HepG2 (cell line): Measurements from ENCODE around the gene MARK2. TPM values are rescaled to one million over a fixed set of nuclear protein-coding genes. Genes with fewer than 3 reads are reported as not detected.

ENCODE experiments used
- ATAC-seq: fragments of 200-7000 bp; cut with Tn5 transposase; 3 replicates; pipeline ENCODE4 v1.9.1; 2020; ENCODE audit warnings: mild to moderate bottlenecking, moderate library complexity
- BruUV-seq: library from RNA; stranded (reverse); fragments of 400-500 nt; replicated peaks from 2 replicates; lab custom pipeline; 2021; lab: Mats Ljungman, UMichigan
- CTCF ChIA-PET: fragments of 300-600 bp; formaldehyde crosslinking; extraction: SDS; loops from one replicate; lab custom pipeline; 2021; ENCODE audit warnings: low total read pairs, inconsistent platforms, low intra/inter-chr PET ratio; lab: Yijun Ruan, JAX
- POLR2A ChIA-PET: fragments of 350-600 bp; sonication (Branson Sonifier 250); formaldehyde crosslinking; loops from one replicate; lab custom pipeline; 2020; ENCODE audit warnings: antibody characterized with exemption, inconsistent platforms; lab: Yijun Ruan, JAX
- DNase-seq: peaks from one replicate; pipeline ENCODE4 v3.0.0-alpha.2; 2015; ENCODE audit warnings: low spot score
- FAIRE-seq: peaks from 3 replicates; lab custom pipeline; 2011; peaks lifted over from hg19 to GRCh38; lab: Jason Lieb, UNC
- H2AFZ ChIP-seq: one replicate; pipeline ENCODE4 v1.6.1; 2011; ENCODE audit warnings: low read length, inconsistent platforms
- H3K27ac ChIP-seq: fragments of 300-600 bp; 3 replicates; pipeline ENCODE4 v1.8.0; 2011; ENCODE audit warnings: mixed run types, mild to moderate bottlenecking, mixed read lengths, low read length, inconsistent platforms; ENCODE audit not compliant: insufficient read depth; ENCODE audit errors: extremely low read length
- H3K27me3 ChIP-seq, 2 experiments: fragments of 200-600 bp in 1 of 2; 2 replicates in 1 of 2; 3 replicates in 1 of 2; pipeline versions ENCODE4 v1.6.0 to v1.8.0; 2011; ENCODE audit warnings: low read length in 2 of 2, mild to moderate bottlenecking in 2 of 2, moderate library complexity in 2 of 2, inconsistent platforms in 1 of 2; ENCODE audit not compliant: insufficient read depth in 2 of 2, control insufficient read depth in 1 of 2
- H3K36me3 ChIP-seq, 2 experiments: fragments of 200-600 bp in 1 of 2; replicated peaks in 1 of 2; 2 replicates in 1 of 2; 3 replicates in 1 of 2; pipeline versions ENCODE4 v1.5.1 to v1.8.0; 2011; ENCODE audit warnings: low read length in 2 of 2, inconsistent platforms in 1 of 2; ENCODE audit not compliant: insufficient read depth in 2 of 2, control insufficient read depth in 1 of 2
- H3K4me1 ChIP-seq: 2 replicates; pipeline ENCODE4 v1.5.1; 2012; ENCODE audit warnings: low read length, inconsistent platforms; ENCODE audit not compliant: insufficient read depth
- H3K4me2 ChIP-seq: 2 replicates; pipeline ENCODE4 v1.6.0; 2011; ENCODE audit warnings: low read depth, low read length, inconsistent platforms
- H3K4me3 ChIP-seq, 3 experiments: fragments of 200-600 bp in 1 of 3; sonication (generic), shearing (Covaris generic) in 1 of 3; replicated peaks in 1 of 3; 2 replicates each; pipeline ENCODE4 v1.5.1; 2011 to 2016; ENCODE audit warnings: low read length in 3 of 3, inconsistent platforms in 2 of 3, low read depth in 2 of 3, mild to moderate bottlenecking in 2 of 3, control low read depth in 1 of 3, mixed read lengths in 1 of 3; ENCODE audit not compliant: insufficient read depth in 1 of 3
- H3K79me2 ChIP-seq: one replicate; pipeline ENCODE4 v1.6.1; 2011; ENCODE audit warnings: low read length, inconsistent platforms; ENCODE audit not compliant: insufficient read depth
- H3K9ac ChIP-seq: 2 replicates; pipeline ENCODE4 v1.6.0; 2011; ENCODE audit warnings: mild to moderate bottlenecking, low read depth, low read length, inconsistent platforms; ENCODE audit not compliant: insufficient read depth
- H3K9me3 ChIP-seq: 2 replicates; pipeline ENCODE4 v1.5.1; 2012; ENCODE audit warnings: mild to moderate bottlenecking, low read length
- H4K20me1 ChIP-seq: 2 replicates; pipeline ENCODE4 v1.6.0; 2011; ENCODE audit warnings: inconsistent platforms, mild to moderate bottlenecking, low read length, moderate library complexity; ENCODE audit not compliant: insufficient read depth
- BCL6 ChIP-seq: IDR thresholded peaks from 2 replicates; pipeline ENCODE4 v1.6.1; 2016; ENCODE audit warnings: missing genetic modification reagents, missing compliant biosample characterization
- BRCA1 ChIP-seq: sonication (generic); formaldehyde crosslinking; IDR thresholded peaks from 2 replicates; pipeline ENCODE4 v1.4.0; 2020; ENCODE audit warnings: missing genetic modification reagents
- CBX1 ChIP-seq: IDR thresholded peaks from one replicate; pipeline ENCODE4 v1.6.1; 2016; ENCODE audit warnings: antibody characterized with exemption, low read depth
- CCDC6 ChIP-seq: sonication (generic); formaldehyde crosslinking; IDR thresholded peaks from 2 replicates; pipeline ENCODE4 v1.8.1; 2022; ENCODE audit warnings: mild to moderate bottlenecking, missing genetic modification reagents, moderate library complexity
- KAT7 ChIP-seq: IDR thresholded peaks from 2 replicates; pipeline ENCODE4 v1.6.1; 2018; ENCODE audit warnings: borderline replicate concordance, missing compliant biosample characterization
- KLF15 ChIP-seq: sonication (generic); formaldehyde crosslinking; IDR thresholded peaks from 2 replicates; pipeline ENCODE4 v1.8.1; 2023; ENCODE audit warnings: borderline replicate concordance, mild to moderate bottlenecking, inconsistent platforms, missing genetic modification reagents, mixed read lengths
- NR3C1 ChIP-seq: sonication (generic); formaldehyde crosslinking; IDR thresholded peaks from 2 replicates; pipeline ENCODE4 v1.4.0; 2020; ENCODE audit warnings: missing genetic modification reagents
- PLRG1 ChIP-seq: fragments of 450-650 bp; conservative IDR thresholded peaks from 2 replicates; pipeline ENCODE4 v1.6.1; 2016
- RFX3 ChIP-seq: IDR thresholded peaks from 2 replicates; pipeline ENCODE4 v1.6.1; 2016; ENCODE audit warnings: missing biosample characterization, missing genetic modification reagents
- SCMH1 ChIP-seq: sonication (generic); formaldehyde crosslinking; IDR thresholded peaks from 2 replicates; pipeline ENCODE4 v1.9.0; 2021; ENCODE audit warnings: missing genetic modification reagents, mild to moderate bottlenecking, borderline replicate concordance
- SP140L ChIP-seq: sonication (generic); formaldehyde crosslinking; IDR thresholded peaks from 2 replicates; pipeline ENCODE4 v1.4.0; 2020; ENCODE audit warnings: missing genetic modification reagents, borderline replicate concordance
- SSRP1 ChIP-seq: IDR thresholded peaks from 2 replicates; pipeline ENCODE4 v1.6.1; 2016; ENCODE audit warnings: control low read depth
- U2AF2 ChIP-seq: fragments of 200-400 bp; formaldehyde crosslinking; IDR thresholded peaks from 2 replicates; pipeline ENCODE4 v1.6.1; 2017; ENCODE audit warnings: low read depth, mild to moderate bottlenecking, low read length
- ZNF30 ChIP-seq: sonication (generic); formaldehyde crosslinking; IDR thresholded peaks from 2 replicates; pipeline ENCODE4 v1.5.0; 2020; ENCODE audit warnings: mild to moderate bottlenecking, missing genetic modification reagents
- ZNF569 ChIP-seq: sonication (generic); formaldehyde crosslinking; IDR thresholded peaks from 2 replicates; pipeline ENCODE4 v1.5.0; 2020; ENCODE audit warnings: mild to moderate bottlenecking, missing genetic modification reagents, moderate library complexity, borderline replicate concordance
- WGBS: methylation state at CpG from one replicate; pipeline ENCODE4 v1.1.6; 2017; ENCODE audit warnings: low lambda C conversion rate; 5-methylcytosine and 5-hydroxymethylcytosine counted together
- in situ Hi-C: cut with HindIII; loops from 2 replicates; pipeline ENCODE4 v1.10.0; 2017; ENCODE audit warnings: low pct_unique_long_range_greater_than_20kb; ENCODE audit not compliant: extremely low pct_ligation_motif_present
- intact Hi-C: fragments of 100-400 bp; cut with micrococcal nuclease; formaldehyde crosslinking; loops from one replicate; pipeline ENCODE4 v1.10.0; 2022; ENCODE audit not compliant: unreplicated experiment
- polyA plus RNA-seq, 8 experiments: library from polyadenylated mRNA; depleted of rRNA in 3 of 8; stranded (reverse) in 7 of 8; unstranded in 1 of 8; fragments of >200 nt; fragmentation: Illumina TruSeq in 4 of 8; extraction: Trizol in 4 of 8; gene quantifications; 2 replicates each; pipeline versions ENCODE4 v1.2.1 to v1.2.3, GENCODE V29; 2011 to 2016; ENCODE audit warnings: low read depth in 4 of 8, missing spikeins in 1 of 8, mixed read lengths in 1 of 8; ENCODE audit not compliant: insufficient read depth in 1 of 8
- total RNA-seq, 5 experiments: library from RNA; depleted of rRNA; stranded (reverse); fragments of >200 nt; fragmentation: Illumina TruSeq; extraction: Trizol; gene quantifications; 2 replicates each; pipeline ENCODE4 v1.2.3, GENCODE V29; 2016; ENCODE audit warnings: low read depth in 1 of 5

Gene MARK2
- total and polyA plus RNA-seq, 2 of the 13 experiments (the other 11 are each of a cell fraction or from before 2014, with no cell fraction given) = 13.5 to 13.9 TPM

DNA sequence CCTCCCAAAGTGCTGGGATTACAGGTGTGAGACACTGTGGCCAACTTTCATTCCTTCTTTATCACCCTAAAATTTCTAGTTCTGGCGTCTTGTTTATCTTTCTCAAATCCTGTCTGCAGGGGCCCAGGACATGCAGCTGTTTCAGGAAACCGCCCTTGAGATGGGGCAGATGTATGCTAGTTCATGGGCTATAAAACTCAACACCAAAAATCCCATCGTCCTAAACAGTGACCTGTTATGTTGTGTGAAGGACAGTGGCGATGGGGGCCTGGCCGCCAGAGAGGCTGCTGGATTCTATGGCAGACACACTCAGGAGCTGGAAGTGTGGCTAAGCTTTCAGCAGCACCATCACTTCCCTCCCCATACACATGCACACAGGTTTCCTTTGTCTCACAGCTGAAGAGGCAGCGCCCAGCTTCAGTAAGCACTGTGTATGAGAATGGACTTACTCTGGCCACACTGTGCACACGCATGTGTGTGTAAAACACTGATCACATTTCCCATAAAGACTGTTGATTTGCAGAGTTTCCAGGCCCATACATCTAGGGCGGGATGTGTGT is 36.7 kb downstream of the MARK2 start:
- 95% methylated on average over 8 of the region's 8 CpGs for WGBS
- Histone ChIP-seq H2AFZ (no peak overlapping the region), H3K27ac (no peak overlapping the region), H3K36me3 (peaks cover under 1 to 19% of the 10 kb centered on the region in 2 experiments; a peak in 3 of 5 replicates), H3K4me2 (no peak overlapping the region), H4K20me1 (no peaks in the 10 kb centered on the region), H3K27me3 (no peaks in the 10 kb centered on the region), H3K79me2 (peaks cover 39% of the 10 kb centered on the region), H3K4me3 (no peak overlapping the region), H3K4me1 (peaks cover 26% of the 10 kb centered on the region), H3K9ac (no peak overlapping the region), H3K9me3 (no peaks in the 10 kb centered on the region)
- intact Hi-C loops = no loop called here
- ATAC-seq (no peak), DNase-seq (no peak), FAIRE-seq (no peak)
- ChIA-PET CTCF (no interaction called here), POLR2A (interaction anchor here (2.2 kb wide), 1 partner anchor 12 kb away, joined by 11 read pairs; no protein-coding TSS in a partner anchor)
- TF ChIP-seq CBX1 = no peak
- no peak for TF ChIP-seq ZNF569 (CRISPR knock-in tag)
- TF ChIP-seq BRCA1 (CRISPR knock-in tag) = no peak
- TF ChIP-seq U2AF2 = no peak
- no peak for TF ChIP-seq SCMH1 (CRISPR knock-in tag)
- no peak for TF ChIP-seq ZNF30 (CRISPR knock-in tag)
- TF ChIP-seq CCDC6 (CRISPR knock-in tag) = no peak
- TF ChIP-seq NR3C1 = no peak
- no peak for TF ChIP-seq KLF15 (CRISPR knock-in tag)
- no peak for TF ChIP-seq RFX3
- no peak for TF ChIP-seq SP140L (CRISPR knock-in tag)
- no peak for TF ChIP-seq BCL6 (CRISPR knock-in tag)
- TF ChIP-seq KAT7 (CRISPR knock-in tag) = no peak
- no peak for TF ChIP-seq PLRG1
- no peak for TF ChIP-seq SSRP1 (CRISPR knock-in tag)
- in situ Hi-C loops = no loop called here
- no TSS peak for BruUV-seq
